ENCODE results near the gene C1orf87. TPM values are rescaled to one million over a fixed set of nuclear protein-coding genes. Genes with fewer than 3 reads are reported as not detected.

C1orf87 gene
- total and polyA plus RNA-seq, 3 experiments from 2014 or later: not detected

- POLR2A ChIA-PET: no interaction called here
- H3K36me3 Mint-ChIP-seq: no peaks in the 10 kb centered on the region
- H3K4me3 ChIP-seq (ENCODE audit: low read length): no peak overlapping the region
- H3K27ac Mint-ChIP-seq: no peak overlapping the region
- H3K36me3 ChIP-seq (ENCODE audit: insufficient read depth, low read length): no peaks in the 10 kb centered on the region
- H3K9me3 Mint-ChIP-seq: peaks cover 0 to 4% (median 2%) of the 10 kb centered on the region in 5 donors
- H3K4me3 Mint-ChIP-seq: no peak overlapping the region
- H3K27me3 ChIP-seq (ENCODE audit: insufficient read depth, low read length, poor library complexity, severe bottlenecking): peaks cover 10% of the 10 kb centered on the region
- no peak for DNase-seq
- H3K4me1 ChIP-seq (ENCODE audit: insufficient read depth, low read length): no peaks in the 10 kb centered on the region
- CTCF ChIA-PET: no interaction called here
- no peak overlapping the region for H3K27ac ChIP-seq (ENCODE audit: low read depth, low read length)
- peaks cover 17 to 29% of the 10 kb centered on the region in 2 donors for H3K27me3 Mint-ChIP-seq
- H3K4me1 Mint-ChIP-seq: no peaks in the 10 kb centered on the region
- H3K9me3 ChIP-seq (ENCODE audit: low read length): no peaks in the 10 kb centered on the region
Measured at GRCh38 chr1:60071296-60071695, 2.3 kb downstream of the C1orf87 start.

GRCh38 chr1:60069691-60070090, 3.9 kb downstream of the C1orf87 start:
- ChIA-PET POLR2A (no interaction called here), CTCF (no interaction called here)
- no peaks in the 10 kb centered on the region for H3K36me3 ChIP-seq (ENCODE audit: insufficient read depth, low read length)
- no peak for DNase-seq
- H3K27ac ChIP-seq (ENCODE audit: low read depth, low read length): no peak overlapping the region
- Mint-ChIP-seq H3K4me3 (no peak overlapping the region), H3K27me3 (peaks cover 11 to 22% of the 10 kb centered on the region in 2 donors), H3K9me3 (peaks cover 0 to 4% (median 2%) of the 10 kb centered on the region in 5 donors), H3K27ac (no peak overlapping the region), H3K36me3 (no peaks in the 10 kb centered on the region), H3K4me1 (no peaks in the 10 kb centered on the region)
- H3K27me3 ChIP-seq (ENCODE audit: insufficient read depth, low read length, poor library complexity, severe bottlenecking): peaks cover 10% of the 10 kb centered on the region
- H3K4me1 ChIP-seq (ENCODE audit: insufficient read depth, low read length): no peaks in the 10 kb centered on the region
- H3K9me3 ChIP-seq (ENCODE audit: low read length): no peaks in the 10 kb centered on the region
- H3K4me3 ChIP-seq (ENCODE audit: low read length): no peak overlapping the region

GRCh38 chr1:60068393-60069045, 5.1 kb downstream of the C1orf87 start:
- ChIA-PET CTCF (no interaction called here), POLR2A (no interaction called here)
- no peaks in the 10 kb centered on the region for H3K9me3 Mint-ChIP-seq

GRCh38 chr1:60066001-60066400, 7.6 kb downstream of the C1orf87 start:
- Histone ChIP-seq H3K27ac (ENCODE audit: low read depth, low read length) (no peak overlapping the region), H3K27me3 (ENCODE audit: insufficient read depth, low read length, poor library complexity, severe bottlenecking) (no peaks in the 10 kb centered on the region), H3K36me3 (ENCODE audit: insufficient read depth, low read length) (no peaks in the 10 kb centered on the region), H3K4me3 (ENCODE audit: low read length) (no peak overlapping the region), H3K9me3 (ENCODE audit: low read length) (no peaks in the 10 kb centered on the region), H3K4me1 (ENCODE audit: insufficient read depth, low read length) (no peaks in the 10 kb centered on the region)
- Mint-ChIP-seq H3K9me3 (no peaks in the 10 kb centered on the region), H3K27me3 (peaks cover 0 to 3% of the 10 kb centered on the region in 2 donors), H3K4me1 (no peaks in the 10 kb centered on the region), H3K27ac (no peak overlapping the region), H3K36me3 (no peaks in the 10 kb centered on the region), H3K4me3 (no peak overlapping the region)
- CTCF ChIA-PET: no interaction called here
- DNase-seq: no peak
- POLR2A ChIA-PET: no interaction called here

More at GRCh38 chr1:60068393-60069045, 5.1 kb downstream of the C1orf87 start:
- Mint-ChIP-seq H3K27ac (no peak overlapping the region), H3K4me1 (no peaks in the 10 kb centered on the region), H3K36me3 (no peaks in the 10 kb centered on the region), H3K27me3 (peaks cover 4 to 17% of the 10 kb centered on the region in 2 donors), H3K4me3 (no peak overlapping the region)
- Histone ChIP-seq H3K4me1 (ENCODE audit: insufficient read depth, low read length) (no peaks in the 10 kb centered on the region), H3K27me3 (ENCODE audit: insufficient read depth, low read length, poor library complexity, severe bottlenecking) (peaks cover 5% of the 10 kb centered on the region), H3K36me3 (ENCODE audit: insufficient read depth, low read length) (no peaks in the 10 kb centered on the region), H3K4me3 (ENCODE audit: low read length) (no peak overlapping the region), H3K27ac (ENCODE audit: low read depth, low read length) (no peak overlapping the region), H3K9me3 (ENCODE audit: low read length) (no peaks in the 10 kb centered on the region)
- no peak for DNase-seq

- DNase-seq: no peak
- Histone ChIP-seq H3K4me1 (ENCODE audit: insufficient read depth, low read length) (no peaks in the 10 kb centered on the region), H3K9me3 (ENCODE audit: low read length) (no peaks in the 10 kb centered on the region), H3K27ac (ENCODE audit: low read depth, low read length) (no peak overlapping the region), H3K4me3 (ENCODE audit: low read length) (no peak overlapping the region), H3K27me3 (ENCODE audit: insufficient read depth, low read length, poor library complexity, severe bottlenecking) (no peaks in the 10 kb centered on the region), H3K36me3 (ENCODE audit: insufficient read depth, low read length) (no peaks in the 10 kb centered on the region)
- Mint-ChIP-seq H3K27ac (no peak overlapping the region), H3K9me3 (no peaks in the 10 kb centered on the region), H3K4me1 (no peaks in the 10 kb centered on the region), H3K27me3 (peaks cover 0 to 3% of the 10 kb centered on the region in 2 donors), H3K36me3 (no peaks in the 10 kb centered on the region), H3K4me3 (no peak overlapping the region)
- ChIA-PET CTCF (no interaction called here), POLR2A (no interaction called here)
Measured at GRCh38 chr1:60065199-60065598, 8.4 kb downstream of the C1orf87 start.

- Mint-ChIP-seq H3K9me3 (no peaks in the 10 kb centered on the region), H3K36me3 (no peaks in the 10 kb centered on the region), H3K27ac (no peak overlapping the region), H3K27me3 (peaks cover 0 to 2% of the 10 kb centered on the region in 2 donors), H3K4me1 (no peaks in the 10 kb centered on the region), H3K4me3 (no peak overlapping the region)
- no peak overlapping the region for H3K4me3 ChIP-seq (ENCODE audit: low read length)
- H3K36me3 ChIP-seq (ENCODE audit: insufficient read depth, low read length): no peaks in the 10 kb centered on the region
- no peaks in the 10 kb centered on the region for H3K27me3 ChIP-seq (ENCODE audit: insufficient read depth, low read length, poor library complexity, severe bottlenecking)
- DNase-seq: no peak
- no peaks in the 10 kb centered on the region for H3K4me1 ChIP-seq (ENCODE audit: insufficient read depth, low read length)
- no peaks in the 10 kb centered on the region for H3K9me3 ChIP-seq (ENCODE audit: low read length)
- H3K27ac ChIP-seq (ENCODE audit: low read depth, low read length): no peak overlapping the region
- POLR2A ChIA-PET: no interaction called here
- CTCF ChIA-PET: no interaction called here
Measured at GRCh38 chr1:60063561-60063960, 10.0 kb downstream of the C1orf87 start.

- DNase-seq: no peak
- ChIA-PET CTCF (no interaction called here), POLR2A (no interaction called here)
- peaks cover 1 to 5% of the 10 kb centered on the region in 2 donors for H3K27me3 Mint-ChIP-seq
- Histone ChIP-seq H3K27me3 (ENCODE audit: insufficient read depth, low read length, poor library complexity, severe bottlenecking) (no peaks in the 10 kb centered on the region), H3K4me3 (ENCODE audit: low read length) (no peak overlapping the region), H3K4me1 (ENCODE audit: insufficient read depth, low read length) (no peaks in the 10 kb centered on the region), H3K27ac (ENCODE audit: low read depth, low read length) (no peak overlapping the region), H3K9me3 (ENCODE audit: low read length) (no peaks in the 10 kb centered on the region), H3K36me3 (ENCODE audit: insufficient read depth, low read length) (no peaks in the 10 kb centered on the region)
- H3K9me3 Mint-ChIP-seq: no peaks in the 10 kb centered on the region
- H3K4me3 Mint-ChIP-seq: no peak overlapping the region
- H3K27ac Mint-ChIP-seq: no peak overlapping the region
- H3K36me3 Mint-ChIP-seq: no peaks in the 10 kb centered on the region
- no peaks in the 10 kb centered on the region for H3K4me1 Mint-ChIP-seq
Measured at GRCh38 chr1:60059468-60059867, 14.1 kb downstream of the C1orf87 start.

- Mint-ChIP-seq H3K4me3 (no peak overlapping the region), H3K27me3 (peaks cover 5 to 11% of the 10 kb centered on the region in 2 donors), H3K27ac (no peak overlapping the region), H3K9me3 (peaks cover 0 to 13% (median 0%) of the 10 kb centered on the region in 5 donors), H3K4me1 (no peaks in the 10 kb centered on the region), H3K36me3 (no peaks in the 10 kb centered on the region)
- DNase-seq: no peak
- Histone ChIP-seq H3K9me3 (ENCODE audit: low read length) (no peaks in the 10 kb centered on the region), H3K4me3 (ENCODE audit: low read length) (no peak overlapping the region), H3K27ac (ENCODE audit: low read depth, low read length) (no peak overlapping the region), H3K27me3 (ENCODE audit: insufficient read depth, low read length, poor library complexity, severe bottlenecking) (no peaks in the 10 kb centered on the region), H3K4me1 (ENCODE audit: insufficient read depth, low read length) (no peaks in the 10 kb centered on the region), H3K36me3 (ENCODE audit: insufficient read depth, low read length) (no peaks in the 10 kb centered on the region)
- CTCF ChIA-PET: no interaction called here
- POLR2A ChIA-PET: no interaction called here
Measured at GRCh38 chr1:60055336-60055735, 18.2 kb downstream of the C1orf87 start.
